GM19463 (cell line): ENCODE data around the gene CDIPT.
"Not testable (repeated sequence)": the region's sequence is repeated elsewhere in the genome, so short reads cannot be mapped to it uniquely, and the experiment has no call there.

Experiments
- ATAC-seq: cut with Tn5 transposase; IDR thresholded peaks from one replicate; pipeline ENCODE4 v1.9.1; 2021; ENCODE audit warnings: mild to moderate bottlenecking, moderate library complexity; ENCODE audit not compliant: unreplicated experiment

CDIPT gene

DNA sequence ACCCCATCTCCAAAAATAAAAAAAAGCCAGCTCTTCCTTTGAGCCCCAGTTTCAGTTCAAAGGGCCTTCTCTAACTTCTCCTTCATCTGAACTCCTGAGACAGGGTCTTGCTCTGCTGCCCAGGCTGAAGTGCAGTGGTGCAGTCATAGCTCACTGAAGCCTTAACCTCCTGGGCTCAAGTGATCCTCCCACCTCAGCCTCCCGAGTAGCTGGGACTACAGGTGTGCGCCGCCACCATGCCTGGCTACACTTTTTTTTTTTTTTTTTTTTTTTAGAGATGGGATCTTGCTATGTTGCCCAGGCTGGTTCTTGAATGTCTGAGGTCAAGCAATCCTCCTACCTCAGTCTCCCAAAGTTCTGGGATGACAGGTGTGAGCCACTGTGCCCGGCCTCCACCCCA, 29.8 kb downstream of the CDIPT start:
- ATAC-seq = not testable (repeated sequence)

DNA sequence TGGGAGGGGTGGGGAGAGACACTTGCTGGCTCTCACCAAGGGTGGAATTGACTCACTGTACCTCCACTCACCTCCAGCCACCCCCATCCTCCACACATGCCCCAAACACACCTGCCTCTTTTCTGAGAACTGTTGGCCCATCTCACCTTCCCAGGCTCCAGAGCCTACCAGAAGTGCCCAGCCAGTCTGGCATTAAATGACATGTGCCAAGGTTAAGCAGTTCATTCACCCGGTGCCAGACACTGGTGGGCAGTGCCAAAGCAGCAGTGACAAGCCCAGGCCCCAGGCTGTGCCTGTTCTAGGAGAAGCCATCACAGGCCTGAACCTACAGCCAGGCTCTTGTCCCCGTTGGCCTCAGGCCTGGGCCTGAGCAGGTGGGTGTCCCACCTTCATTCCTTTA, 31.5 kb downstream of the CDIPT start:
- ATAC-seq = no peak

DNA sequence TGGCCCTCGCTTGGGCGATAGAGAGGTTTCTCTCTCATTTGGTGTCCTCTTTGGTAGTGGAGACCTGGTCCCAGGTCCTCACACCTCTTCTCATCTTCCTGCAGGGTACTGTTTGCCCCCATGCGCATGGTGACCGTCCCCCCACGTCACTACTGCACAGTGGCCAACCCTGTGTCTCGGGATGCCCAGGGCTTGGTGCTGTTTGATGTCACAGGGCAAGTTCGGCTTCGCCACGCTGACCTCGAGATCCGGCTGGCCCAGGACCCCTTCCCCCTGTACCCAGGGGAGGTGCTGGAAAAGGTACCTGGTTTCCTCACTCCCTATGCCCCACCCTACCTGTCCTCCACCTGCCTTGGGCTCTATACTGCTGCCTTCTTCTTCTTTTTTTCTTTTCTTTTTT, 32.3 kb downstream of the CDIPT start:
- no peak for ATAC-seq

DNA sequence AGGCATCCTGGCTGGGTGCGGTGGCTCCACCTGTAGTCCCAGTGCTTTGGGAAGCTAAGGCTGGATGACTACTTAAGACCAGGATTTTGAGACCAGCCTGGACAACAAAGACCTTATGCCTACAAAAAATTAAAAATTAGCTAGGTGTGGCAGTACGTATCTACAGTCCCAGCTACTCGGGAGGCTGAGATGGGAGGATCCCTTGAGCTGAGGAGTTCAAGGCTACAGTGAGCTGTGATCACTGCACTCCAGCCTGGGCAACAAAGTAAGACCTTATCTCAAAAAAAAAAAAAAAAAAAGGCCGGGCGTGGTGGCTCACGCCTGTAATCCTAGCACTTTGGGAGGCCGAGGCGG, 36.7 kb downstream of the CDIPT start:
- ATAC-seq = no peak

DNA sequence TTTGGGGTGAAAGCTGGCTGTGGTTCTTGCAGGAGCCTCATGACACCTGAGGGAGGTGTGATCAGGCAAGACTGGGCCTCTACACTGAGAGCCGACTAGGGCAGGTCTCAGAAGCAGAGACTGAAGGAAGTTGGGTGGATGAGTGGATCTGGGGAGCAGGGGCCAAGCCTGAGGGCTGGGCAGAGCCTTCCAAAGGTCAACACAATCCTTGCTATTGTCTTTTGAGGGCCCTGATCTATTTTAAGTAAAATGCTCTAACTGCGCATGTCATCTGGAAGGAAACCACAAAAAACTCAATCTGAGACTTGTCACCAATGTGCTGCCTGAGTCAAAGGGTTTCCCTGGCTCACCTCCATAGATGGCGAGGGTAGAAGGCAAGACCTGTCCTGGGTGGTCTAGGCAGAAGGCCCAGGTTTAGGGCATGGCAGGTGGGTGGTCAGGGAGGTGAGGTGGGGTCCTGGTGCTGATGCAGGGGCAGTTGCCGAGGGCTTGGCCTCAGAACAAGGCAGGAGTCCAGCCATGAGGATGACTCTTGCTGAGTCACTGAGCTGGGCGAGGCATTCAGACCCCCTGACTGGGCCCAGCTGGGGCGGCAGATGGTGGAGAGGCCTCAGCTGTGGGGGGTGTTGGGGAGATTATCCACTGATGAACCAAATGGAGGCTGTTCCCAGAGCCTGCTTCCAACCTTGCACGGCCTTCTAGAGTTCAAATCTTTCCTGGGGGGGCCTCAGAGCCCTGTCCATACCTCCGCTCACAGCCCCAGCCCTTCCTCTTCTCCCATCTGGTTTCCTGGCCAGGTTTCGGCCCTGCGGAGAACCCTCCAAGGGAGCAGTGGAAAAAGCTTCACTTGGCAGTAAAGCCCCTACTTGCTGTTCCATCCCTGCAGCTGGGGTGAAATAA, 37.6 kb downstream of the CDIPT start:
- no peak for ATAC-seq

DNA sequence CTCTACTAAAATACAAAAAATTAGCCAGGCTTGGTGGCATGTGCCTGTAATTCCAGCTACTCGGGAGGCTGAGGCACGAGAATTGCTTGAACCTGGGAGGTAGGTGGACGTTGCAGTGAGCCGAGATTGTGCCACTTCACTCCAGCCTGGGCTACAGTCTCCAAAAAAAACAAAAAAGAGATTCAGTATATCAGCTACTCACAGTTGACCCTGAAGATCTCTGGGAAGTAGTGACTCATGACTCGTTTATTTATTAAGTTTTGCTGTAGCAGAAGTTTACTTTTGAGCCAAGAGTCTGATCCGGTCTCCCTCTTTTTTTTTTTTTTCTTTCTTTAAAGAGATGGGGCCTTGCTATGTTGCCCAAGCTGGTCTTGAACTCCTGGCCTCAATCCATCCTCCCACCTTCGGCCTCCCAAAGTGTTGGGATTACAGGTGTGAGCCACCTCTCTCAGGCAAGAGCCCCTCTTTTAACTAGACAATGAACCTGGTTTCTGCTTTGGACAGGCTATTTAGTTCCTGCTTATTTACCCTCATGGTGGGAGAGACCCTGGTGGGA, 38.4 kb downstream of the CDIPT start:
- no peak for ATAC-seq

DNA sequence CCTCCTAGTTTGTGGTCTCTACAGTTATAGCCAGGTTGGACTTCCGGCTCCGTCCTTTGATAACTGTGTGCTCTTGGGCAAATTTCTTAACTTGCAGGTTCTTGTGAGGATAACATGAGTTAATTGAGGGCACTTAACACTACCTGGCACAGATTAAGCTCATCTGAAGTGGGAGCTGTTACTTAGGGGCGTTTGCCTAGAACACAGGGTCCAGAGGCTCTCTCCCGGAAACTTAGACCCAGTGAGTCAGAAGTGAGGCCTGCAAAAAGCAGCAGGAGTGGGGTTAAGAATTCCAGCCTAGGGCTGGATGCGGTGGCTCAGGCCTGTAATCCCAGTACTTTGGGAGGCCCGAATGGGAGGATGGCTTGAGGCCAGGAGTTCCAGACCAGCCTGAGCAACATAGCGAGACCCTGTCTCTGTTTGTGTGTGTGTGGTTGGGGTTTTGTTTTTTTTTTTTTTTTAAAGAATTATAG, 41.3 kb downstream of the CDIPT start:
- ATAC-seq = no peak

DNA sequence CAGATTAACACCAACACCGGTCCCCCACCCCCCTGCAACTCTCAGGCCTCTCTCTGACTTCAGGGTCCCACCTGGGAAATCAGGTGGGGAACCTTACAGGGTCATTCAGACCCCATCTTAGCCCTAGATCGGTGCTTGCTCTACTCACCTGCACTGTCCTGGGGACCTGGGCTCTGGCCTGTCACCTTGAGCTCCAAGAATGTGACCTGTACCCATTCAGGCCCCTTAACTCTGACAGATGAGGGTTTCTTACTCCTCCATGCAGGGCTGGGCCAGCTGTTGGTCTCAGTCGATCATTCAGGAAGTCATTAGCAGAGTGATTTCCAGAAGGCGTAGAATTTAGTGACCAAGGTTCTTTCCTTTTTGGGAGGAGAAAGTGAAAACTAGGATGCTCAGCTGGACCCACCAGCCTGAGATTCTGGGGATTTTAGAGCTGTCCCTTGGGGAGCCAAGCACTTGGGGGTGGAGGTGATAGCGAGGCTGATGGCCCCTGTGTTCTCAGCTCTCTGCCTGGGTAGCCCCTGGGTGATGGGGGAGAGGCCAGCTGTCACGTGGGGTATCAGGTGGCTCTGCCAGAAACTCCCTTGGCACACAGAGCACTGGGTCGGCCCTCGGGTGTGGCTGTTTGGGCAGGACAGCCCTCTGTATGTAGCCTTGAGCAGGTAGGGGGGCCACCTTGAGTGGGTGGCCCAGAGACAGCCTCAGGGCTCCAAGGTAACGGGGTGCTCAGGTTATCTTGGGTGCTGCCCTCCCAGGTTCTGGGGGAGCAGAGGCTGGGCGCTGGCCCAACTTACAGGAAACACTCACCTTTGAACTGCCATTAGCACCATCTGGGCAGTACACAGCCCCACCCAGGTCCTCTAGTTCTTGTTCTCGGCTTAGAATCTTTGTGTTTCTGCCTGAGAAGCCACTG, 42.0 kb downstream of the CDIPT start:
- peak; percentile 46 for ATAC-seq

DNA sequence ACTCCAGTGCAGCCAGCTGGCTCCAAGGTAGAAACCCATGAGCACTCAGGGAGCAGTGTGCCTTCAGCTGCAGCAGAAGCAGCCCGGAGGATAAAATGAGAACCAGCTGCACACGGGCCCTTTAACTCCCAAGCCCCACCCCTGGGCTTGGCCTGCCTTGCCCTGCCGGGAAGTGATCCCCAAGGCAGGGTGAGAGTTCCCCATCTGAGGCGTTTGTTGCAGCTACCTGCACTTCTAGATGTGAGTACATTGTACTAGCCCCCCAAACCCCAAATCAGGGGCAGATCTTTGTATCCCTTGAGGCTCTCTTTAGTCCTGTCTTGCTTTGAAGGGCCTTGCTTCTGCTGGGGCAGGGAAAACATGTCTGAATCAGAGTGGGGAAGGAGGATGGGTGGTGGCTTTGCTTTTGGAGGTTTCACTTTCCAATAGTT, 42.7 kb downstream of the CDIPT start, which contains the start of gene MVP:
Gene MVP, plus strand, starts transcription at position 192 of the 431 bp plus-strand sequence. CDS start 10,088 bp downstream, outside the sequence.
- ATAC-seq = no peak

DNA sequence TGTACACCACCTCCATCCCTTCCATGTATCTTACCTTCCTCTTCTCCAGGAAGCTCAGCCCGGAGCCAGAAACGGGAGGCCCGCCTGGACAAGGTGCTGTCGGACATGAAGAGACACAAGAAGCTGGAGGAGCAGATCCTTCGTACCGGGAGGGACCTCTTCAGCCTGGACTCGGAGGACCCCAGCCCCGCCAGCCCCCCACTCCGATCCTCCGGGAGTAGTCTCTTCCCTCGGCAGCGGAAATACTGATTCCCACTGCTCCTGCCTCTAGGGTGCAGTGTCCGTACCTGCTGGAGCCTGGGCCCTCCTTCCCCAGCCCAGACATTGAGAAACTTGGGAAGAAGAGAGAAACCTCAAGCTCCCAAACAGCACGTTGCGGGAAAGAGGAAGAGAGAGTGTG, 43.5 kb downstream of the CDIPT start:
- ATAC-seq = no peak

DNA sequence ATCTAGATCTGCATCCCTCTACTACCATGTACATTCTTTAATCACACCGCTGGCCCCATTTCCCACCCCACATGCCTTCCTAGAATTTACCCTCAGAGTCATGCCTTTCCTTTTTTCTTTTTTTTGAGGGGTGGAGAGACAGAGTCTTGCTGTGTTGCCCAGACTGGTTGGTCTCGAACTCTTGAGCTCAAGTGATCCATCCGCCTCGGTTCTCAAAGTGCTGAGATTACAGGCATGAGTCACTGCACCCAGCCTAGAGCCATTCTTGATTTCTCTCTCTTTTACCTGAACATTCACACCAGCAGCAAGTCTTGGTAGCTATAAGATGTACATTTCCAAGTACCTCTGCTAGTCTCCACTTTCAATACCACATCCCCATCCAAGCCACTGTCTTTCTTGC, 44.9 kb downstream of the CDIPT start:
- no peak for ATAC-seq

DNA sequence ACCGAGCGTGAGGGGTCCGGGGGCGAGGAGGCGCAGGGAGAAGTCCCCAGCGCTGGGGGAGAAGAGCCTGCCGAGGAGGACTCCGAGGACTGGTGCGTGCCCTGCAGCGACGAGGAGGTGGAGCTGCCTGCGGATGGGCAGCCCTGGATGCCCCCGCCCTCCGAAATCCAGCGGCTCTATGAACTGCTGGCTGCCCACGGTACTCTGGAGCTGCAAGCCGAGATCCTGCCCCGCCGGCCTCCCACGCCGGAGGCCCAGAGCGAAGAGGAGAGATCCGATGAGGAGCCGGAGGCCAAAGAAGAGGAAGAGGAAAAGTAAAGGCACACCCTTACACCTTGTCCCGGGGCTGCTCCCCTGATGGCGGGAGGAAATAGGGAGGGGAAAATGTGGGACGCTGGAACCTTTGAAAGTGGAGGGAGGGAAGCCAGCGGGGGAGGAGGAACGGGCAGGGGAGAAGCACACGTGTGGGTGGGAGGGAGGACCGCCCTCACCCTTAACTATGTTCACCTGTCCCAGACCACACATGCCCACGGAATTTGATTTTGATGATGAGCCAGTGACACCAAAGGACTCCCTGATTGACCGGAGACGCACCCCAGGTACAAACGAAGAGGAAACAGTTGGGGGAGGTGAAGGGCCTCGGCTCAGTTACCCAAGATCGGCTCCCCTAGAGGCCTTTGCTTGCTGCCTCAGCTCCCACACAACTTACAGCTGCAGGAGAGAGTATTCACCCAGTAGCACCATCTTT, 46.2 kb downstream of the CDIPT start:
- peak; percentile 14 for ATAC-seq

DNA sequence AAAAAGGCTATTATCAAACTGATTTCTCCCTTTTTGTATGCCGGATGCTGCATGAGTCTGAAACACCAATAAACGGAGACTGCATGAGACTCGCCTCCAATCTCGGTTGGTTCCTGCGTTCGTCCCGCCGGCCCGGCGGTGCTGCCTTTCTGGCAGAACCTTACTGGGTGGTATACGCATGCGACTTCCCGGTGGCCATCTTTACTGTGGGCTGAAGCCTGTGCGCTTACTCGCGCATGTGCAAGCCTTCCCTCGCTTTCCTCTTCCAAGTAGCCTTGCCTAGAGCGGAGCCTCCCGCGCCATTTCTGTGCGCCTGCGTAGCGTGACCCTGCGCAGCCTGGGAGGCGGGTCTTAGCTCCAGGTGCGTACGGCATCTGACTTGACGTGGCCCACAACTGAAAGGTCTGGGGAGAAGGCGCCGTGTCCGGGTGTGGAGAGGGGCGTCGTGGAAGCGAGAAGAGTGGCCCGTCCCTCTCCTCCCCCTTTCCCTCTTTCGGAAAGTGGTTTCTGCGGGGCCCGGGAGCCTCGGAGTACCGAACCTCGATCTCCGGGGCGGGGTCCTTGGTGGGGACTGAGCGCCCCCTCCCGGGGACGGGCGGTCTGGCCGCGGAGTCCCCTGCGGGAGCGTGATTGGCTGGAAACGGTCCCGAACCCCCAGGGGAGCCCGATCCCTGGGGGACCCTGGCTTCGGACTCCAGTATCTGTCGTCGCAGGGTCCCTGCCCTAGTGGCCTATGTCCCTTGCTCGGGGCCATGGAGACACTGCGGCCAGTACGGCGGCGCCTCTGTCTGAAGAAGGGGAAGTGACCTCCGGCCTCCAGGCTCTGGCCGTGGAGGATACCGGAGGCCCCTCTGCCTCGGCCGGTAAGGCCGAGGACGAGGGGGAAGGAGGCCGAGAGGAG, 47.0 kb downstream of the CDIPT start, which contains the start of gene PAGR1:
Gene PAGR1, plus strand, starts transcription at position 360 of the 901 bp plus-strand sequence. Its CDS starts 374 bp downstream, at position 734.
- ATAC-seq = peak; percentile 55

DNA sequence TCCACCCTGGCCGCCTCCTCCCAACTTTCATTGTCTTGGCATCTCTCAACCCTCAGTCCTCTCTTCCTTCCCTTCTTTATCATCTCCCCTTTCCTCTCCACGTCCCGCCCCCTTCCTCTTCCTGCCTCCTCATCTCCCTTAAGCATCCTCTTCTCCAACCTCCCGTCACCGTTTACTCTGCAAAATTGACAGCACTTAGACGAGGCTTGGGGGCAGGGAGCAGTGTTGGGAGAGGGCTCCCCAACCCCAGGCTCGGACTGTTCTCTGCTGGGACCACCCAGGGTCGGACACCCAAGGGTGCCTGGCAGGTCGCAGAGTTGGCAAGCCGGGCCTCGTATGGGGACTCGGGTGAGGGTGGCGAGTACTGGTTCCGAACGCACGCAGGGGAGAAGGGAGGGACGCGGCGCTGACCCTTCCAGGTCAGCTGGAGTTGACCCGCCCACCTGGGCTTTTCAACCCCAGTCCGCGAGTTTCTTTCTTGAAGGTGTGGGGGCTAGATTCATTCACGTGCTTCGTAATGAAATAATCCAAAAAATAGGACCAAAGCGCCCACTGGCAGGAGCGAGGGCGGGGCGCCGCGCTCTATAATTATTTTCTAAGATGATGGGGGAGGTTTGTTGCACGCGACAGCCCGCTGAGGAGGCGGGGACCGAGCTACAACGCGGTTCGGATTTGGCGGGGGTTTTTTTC, 47.8 kb downstream of the CDIPT start:
- no peak for ATAC-seq

DNA sequence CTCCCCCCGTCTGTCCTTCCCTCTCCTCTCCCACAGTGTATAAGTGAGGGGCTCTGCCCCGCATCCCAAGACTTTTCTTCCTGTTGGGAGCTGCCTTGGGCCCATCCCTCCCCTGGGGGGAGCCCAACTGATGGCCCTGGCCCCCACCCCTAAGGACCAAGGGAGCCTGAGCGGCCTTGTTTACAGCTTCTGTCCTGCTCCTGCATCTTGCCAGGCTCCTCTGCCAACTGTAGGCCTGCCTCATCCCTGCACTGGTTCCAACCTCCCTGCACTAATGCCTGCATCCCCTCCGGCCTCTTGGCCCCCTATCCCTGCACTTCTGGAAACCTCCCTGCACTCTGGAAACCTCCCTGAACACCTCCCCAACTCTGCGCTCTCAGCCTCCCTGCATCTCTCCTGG, 48.4 kb downstream of the CDIPT start:
- ATAC-seq = no peak

DNA sequence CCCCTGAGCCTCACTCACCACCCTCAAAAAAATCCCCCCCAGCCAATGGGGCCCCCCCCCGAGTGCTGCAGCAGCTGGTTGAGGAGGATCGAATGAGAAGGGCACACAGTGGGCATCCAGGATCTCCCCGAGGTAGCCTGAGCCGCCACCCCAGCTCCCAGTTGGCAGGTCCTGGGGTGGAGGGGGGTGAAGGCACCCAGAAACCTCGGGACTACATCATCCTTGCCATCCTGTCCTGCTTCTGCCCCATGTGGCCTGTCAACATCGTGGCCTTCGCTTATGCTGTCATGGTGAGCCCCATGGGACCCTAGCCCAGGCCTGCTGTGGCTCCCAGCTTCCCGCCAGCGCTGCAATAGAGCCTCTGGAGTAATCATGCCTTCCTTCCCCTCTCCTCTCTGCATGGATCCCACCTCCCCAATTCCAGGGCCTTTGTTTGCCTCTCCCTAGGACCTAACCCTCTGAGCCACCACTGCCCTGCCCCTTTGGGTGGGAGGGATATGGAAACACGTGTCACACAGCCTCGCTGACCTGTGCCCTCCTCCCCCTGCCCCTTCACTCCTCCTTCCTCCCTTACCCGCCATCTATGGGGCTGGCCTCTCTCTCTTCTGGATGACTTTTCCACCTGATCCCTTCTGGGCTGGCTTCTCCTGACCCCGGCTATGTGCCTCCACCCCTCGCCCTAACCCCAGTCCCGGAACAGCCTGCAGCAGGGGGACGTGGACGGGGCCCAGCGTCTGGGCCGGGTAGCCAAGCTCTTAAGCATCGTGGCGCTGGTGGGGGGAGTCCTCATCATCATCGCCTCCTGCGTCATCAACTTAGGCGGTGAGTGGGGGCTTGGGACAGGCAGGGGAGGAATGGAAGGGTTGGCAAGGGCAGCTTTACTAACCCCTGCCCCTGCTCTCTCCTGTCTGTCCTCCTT, 49.1 kb downstream of the CDIPT start:
- ATAC-seq = no peak

DNA sequence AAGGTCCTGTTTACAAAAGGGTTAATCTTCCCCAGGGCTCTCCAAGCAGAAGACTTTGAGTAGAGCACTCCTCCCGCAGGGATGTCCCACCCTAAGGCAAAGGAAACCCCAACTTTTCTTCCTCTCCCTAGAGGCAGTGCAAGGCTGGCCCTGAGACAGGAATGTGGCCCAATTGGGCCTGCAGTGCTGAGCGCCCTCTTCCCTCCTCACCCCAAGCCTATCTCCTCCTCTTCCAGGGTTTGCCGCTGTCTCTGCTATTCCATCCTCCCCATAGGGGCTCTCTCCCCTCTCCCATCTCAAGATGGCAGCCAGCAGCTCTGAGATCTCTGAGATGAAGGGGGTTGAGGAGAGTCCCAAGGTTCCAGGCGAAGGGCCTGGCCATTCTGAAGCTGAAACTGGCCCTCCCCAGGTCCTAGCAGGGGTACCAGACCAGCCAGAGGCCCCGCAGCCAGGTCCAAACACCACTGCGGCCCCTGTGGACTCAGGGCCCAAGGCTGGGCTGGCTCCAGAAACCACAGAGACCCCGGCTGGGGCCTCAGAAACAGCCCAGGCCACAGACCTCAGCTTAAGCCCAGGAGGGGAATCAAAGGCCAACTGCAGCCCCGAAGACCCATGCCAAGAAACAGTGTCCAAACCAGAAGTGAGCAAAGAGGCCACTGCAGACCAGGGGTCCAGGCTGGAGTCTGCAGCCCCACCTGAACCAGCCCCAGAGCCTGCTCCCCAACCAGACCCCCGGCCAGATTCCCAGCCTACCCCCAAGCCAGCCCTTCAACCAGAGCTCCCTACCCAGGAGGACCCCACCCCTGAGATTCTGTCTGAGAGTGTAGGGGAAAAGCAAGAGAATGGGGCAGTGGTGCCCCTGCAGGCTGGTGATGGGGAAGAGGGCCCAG, 50.0 kb downstream of the CDIPT start:
- no peak for ATAC-seq
